HepG2 (cell line): ENCODE measurements around the gene TLN1. TPM values are rescaled to one million over a fixed set of nuclear protein-coding genes. Genes with fewer than 3 reads are reported as not detected.
A peak's percentile ranks its signal among the peaks of the same experiment; 100 is the strongest.

Source experiments
- DMAP1 ChIP-seq: IDR thresholded peaks from 2 replicates; pipeline ENCODE4 v1.6.1; 2016
- ELF4 ChIP-seq: sonication (generic); formaldehyde crosslinking; IDR thresholded peaks from 2 replicates; pipeline ENCODE4 v1.5.0; 2020; ENCODE audit warnings: missing genetic modification reagents, mild to moderate bottlenecking, moderate library complexity, borderline replicate concordance
- ELK4 ChIP-seq: sonication (generic); formaldehyde crosslinking; IDR thresholded peaks from 2 replicates; pipeline ENCODE4 v1.9.0; 2021; ENCODE audit warnings: missing genetic modification reagents, borderline replicate concordance
- GPN1 ChIP-seq: sonication (generic); formaldehyde crosslinking; IDR thresholded peaks from 2 replicates; pipeline ENCODE4 v1.5.1; 2020; ENCODE audit warnings: missing genetic modification reagents, borderline replicate concordance
- GTF3A ChIP-seq: sonication (generic); formaldehyde crosslinking; conservative IDR thresholded peaks from 2 replicates; pipeline ENCODE4 v1.4.0; 2020; ENCODE audit warnings: mild to moderate bottlenecking, missing genetic modification reagents
- IRF1 ChIP-seq: sonication (generic); formaldehyde crosslinking; IDR thresholded peaks from 2 replicates; pipeline ENCODE4 v1.4.0; 2020; ENCODE audit warnings: low read depth, mild to moderate bottlenecking, missing genetic modification reagents
- KDM5B ChIP-seq: sonication (generic); formaldehyde crosslinking; IDR thresholded peaks from 2 replicates; pipeline ENCODE4 v1.4.0; 2020; ENCODE audit warnings: missing genetic modification reagents, mild to moderate bottlenecking, borderline replicate concordance
- KMT2A ChIP-seq: sonication (generic); formaldehyde crosslinking; IDR thresholded peaks from 2 replicates; pipeline ENCODE4 v1.4.0; 2020; ENCODE audit warnings: missing genetic modification reagents
- KMT2B ChIP-seq: IDR thresholded peaks from 2 replicates; pipeline ENCODE4 v1.6.1; 2016; ENCODE audit warnings: missing genetic modification reagents, missing compliant biosample characterization
- MEIS1 ChIP-seq: sonication (generic); formaldehyde crosslinking; IDR thresholded peaks from 2 replicates; pipeline ENCODE4 v1.9.0; 2021; ENCODE audit warnings: mild to moderate bottlenecking, missing genetic modification reagents, moderate library complexity, borderline replicate concordance
- MTERF4 ChIP-seq: sonication (generic); formaldehyde crosslinking; IDR thresholded peaks from 2 replicates; pipeline ENCODE4 v1.8.0; 2023; ENCODE audit warnings: mild to moderate bottlenecking, missing genetic modification reagents
- NFAT5 ChIP-seq: sonication (generic); formaldehyde crosslinking; IDR thresholded peaks from 2 replicates; pipeline ENCODE4 v1.4.0; 2020; ENCODE audit warnings: missing genetic modification reagents
- RARG ChIP-seq: sonication (generic); formaldehyde crosslinking; IDR thresholded peaks from 2 replicates; pipeline ENCODE4 v1.4.0; 2020; ENCODE audit warnings: low read depth, mild to moderate bottlenecking, missing genetic modification reagents
- SIN3B ChIP-seq: fragments of 150-350 bp; IDR thresholded peaks from 2 replicates; pipeline ENCODE4 v1.6.1; 2014; ENCODE audit warnings: low read length
- TSC22D2 ChIP-seq: sonication (generic); formaldehyde crosslinking; IDR thresholded peaks from 2 replicates; pipeline ENCODE4 v1.5.1; 2020; ENCODE audit warnings: missing genetic modification reagents, mild to moderate bottlenecking, borderline replicate concordance
- ZBTB20 ChIP-seq: sonication (generic); formaldehyde crosslinking; IDR thresholded peaks from 2 replicates; pipeline ENCODE4 v1.8.1; 2023; ENCODE audit warnings: missing genetic modification reagents, low read depth, mild to moderate bottlenecking, borderline replicate concordance
- ZBTB38 ChIP-seq: sonication (generic); formaldehyde crosslinking; IDR thresholded peaks from 2 replicates; pipeline ENCODE4 v1.5.1; 2020; ENCODE audit warnings: mild to moderate bottlenecking, missing genetic modification reagents
- ZBTB42 ChIP-seq: sonication (generic); formaldehyde crosslinking; IDR thresholded peaks from 2 replicates; pipeline ENCODE4 v1.5.0; 2020; ENCODE audit warnings: mild to moderate bottlenecking, missing genetic modification reagents
- ZIK1 ChIP-seq: sonication (generic); formaldehyde crosslinking; IDR thresholded peaks from 2 replicates; pipeline ENCODE4 v1.5.0; 2020; ENCODE audit warnings: mild to moderate bottlenecking, low read depth, missing genetic modification reagents, borderline replicate concordance
- ZNF10 ChIP-seq: sonication (generic); formaldehyde crosslinking; IDR thresholded peaks from 2 replicates; pipeline ENCODE4 v1.4.0; 2020; ENCODE audit warnings: mild to moderate bottlenecking, low read depth, missing genetic modification reagents, borderline replicate concordance
- ZNF878 ChIP-seq: sonication (generic); formaldehyde crosslinking; IDR thresholded peaks from 2 replicates; pipeline ENCODE4 v1.8.1; 2023; ENCODE audit warnings: mild to moderate bottlenecking, missing genetic modification reagents, moderate library complexity
- polyA plus RNA-seq, 8 experiments: library from polyadenylated mRNA; depleted of rRNA in 3 of 8; stranded (reverse) in 7 of 8; unstranded in 1 of 8; fragments of >200 nt; fragmentation: Illumina TruSeq in 4 of 8; extraction: Trizol in 4 of 8; gene quantifications; 2 replicates each; pipeline versions ENCODE4 v1.2.1 to v1.2.3, GENCODE V29; 2011 to 2016; ENCODE audit warnings: low read depth in 4 of 8, missing spikeins in 1 of 8, mixed read lengths in 1 of 8; ENCODE audit not compliant: insufficient read depth in 1 of 8
- total RNA-seq, 5 experiments: library from RNA; depleted of rRNA; stranded (reverse); fragments of >200 nt; fragmentation: Illumina TruSeq; extraction: Trizol; gene quantifications; 2 replicates each; pipeline ENCODE4 v1.2.3, GENCODE V29; 2016; ENCODE audit warnings: low read depth in 1 of 5

The TLN1 gene
- total and polyA plus RNA-seq, 2 of the 13 experiments (the other 11 are each of a cell fraction or from before 2014, with no cell fraction given), result 35.2 to 51.8 TPM

- TF ChIP-seq GPN1 (CRISPR knock-in tag), result no peak
- peak; percentile 41; the same call in 1 of the 2 replicates for TF ChIP-seq NFAT5 (CRISPR knock-in tag)
- no peak; the same call in 1 of the 2 replicates for TF ChIP-seq DMAP1 (CRISPR knock-in tag)
- no peak; the same call in 1 of the 2 replicates for TF ChIP-seq ZIK1
- no peak for TF ChIP-seq MTERF4 (CRISPR knock-in tag)
- TF ChIP-seq KMT2B (CRISPR knock-in tag), result peak; percentile 53
- peak; percentile 32; the same call in 1 of the 2 replicates for TF ChIP-seq ZBTB38 (CRISPR knock-in tag)
- TF ChIP-seq ELK4 (CRISPR knock-in tag), result no peak
- TF ChIP-seq RARG, result 0 out of 2 replicates have a peak, but pooled peaks have one; percentile 56
- 0 out of 2 replicates have a peak, but pooled peaks have one; percentile 17 for TF ChIP-seq ELF4 (CRISPR knock-in tag)
- no peak for TF ChIP-seq ZBTB42 (CRISPR knock-in tag)
- peak; percentile 69; the same call in 1 of the 2 replicates for TF ChIP-seq MEIS1 (CRISPR knock-in tag)
- TF ChIP-seq SIN3B, result no peak
- TF ChIP-seq KDM5B (CRISPR knock-in tag), result peak; percentile 70
- no peak for TF ChIP-seq IRF1 (CRISPR knock-in tag)
- peak; percentile 30; the same call in 1 of the 2 replicates for TF ChIP-seq ZBTB20 (CRISPR knock-in tag)
- no peak for TF ChIP-seq GTF3A (CRISPR knock-in tag)
- TF ChIP-seq TSC22D2 (CRISPR knock-in tag), result no peak
- no peak for TF ChIP-seq ZNF878 (CRISPR knock-in tag)
- no peak for TF ChIP-seq ZNF10 (CRISPR knock-in tag)
- no peak for TF ChIP-seq KMT2A (CRISPR knock-in tag)
These were observed at the start of gene TLN1, which contains the start of gene CREB3 (continued) for GRCh38 chr9:35732185-35732799.
